H1 (cell line): ENCODE results near the gene HINT1. TPM values are rescaled to one million over a fixed set of nuclear protein-coding genes. Genes with fewer than 3 reads are reported as not detected.

Experiments
- CTCF ChIA-PET: fragments of 300-600 bp; sonication (Branson Sonifier 250); formaldehyde crosslinking; loops from one replicate; lab custom pipeline; 2021; ENCODE audit not compliant: partially characterized antibody; lab: Charles Lee
- POLR2A ChIA-PET: fragments of 300-600 bp; sonication (Branson Sonifier 250); formaldehyde crosslinking; loops from one replicate; lab custom pipeline; 2021; ENCODE audit warnings: inconsistent platforms; ENCODE audit not compliant: partially characterized antibody; lab: Charles Lee
- DNase-seq, 2 experiments: peaks; one replicate each; pipeline versions ENCODE4 v3.0.0 to v3.0.0-alpha.2; 2010 to 2022; ENCODE audit warnings: low spot score in 2 of 2, low read depth in 1 of 2, mixed read lengths in 1 of 2
- FAIRE-seq: peaks from 2 replicates; lab custom pipeline; 2011; peaks lifted over from hg19 to GRCh38; lab: Jason Lieb, UNC
- H2AFZ ChIP-seq: 2 replicates; pipeline ENCODE4 v1.8.1; 2012; ENCODE audit warnings: low read length, inconsistent platforms
- H2AK5ac ChIP-seq: 2 replicates; pipeline ENCODE4 v1.6.1; 2013; ENCODE audit warnings: low read depth, low read length
- H2BK120ac ChIP-seq: replicated peaks from 2 replicates; pipeline ENCODE3; 2013; ENCODE audit warnings: low read depth, low read length, inconsistent platforms
- H2BK12ac ChIP-seq: 2 replicates; pipeline ENCODE4 v1.6.1; 2013; ENCODE audit warnings: low read depth, low read length
- H2BK15ac ChIP-seq: 2 replicates; pipeline ENCODE4 v1.6.1; 2013; ENCODE audit warnings: low read length
- H2BK20ac ChIP-seq: 2 replicates; pipeline ENCODE4 v1.6.1; 2013; ENCODE audit warnings: low read length
- H2BK5ac ChIP-seq: 2 replicates; pipeline ENCODE4 v1.6.1; 2013; ENCODE audit warnings: low read depth, low read length
- H3K14ac ChIP-seq: 2 replicates; pipeline ENCODE4 v1.6.1; 2013; ENCODE audit warnings: inconsistent platforms; ENCODE audit not compliant: insufficient read length
- H3K18ac ChIP-seq: 2 replicates; pipeline ENCODE4 v1.6.1; 2013; ENCODE audit warnings: low read length; ENCODE audit errors: extremely low read depth
- H3K23ac ChIP-seq: 2 replicates; pipeline ENCODE4 v1.6.1; 2013; ENCODE audit warnings: inconsistent platforms; ENCODE audit not compliant: insufficient read length
- H3K23me2 ChIP-seq: 2 replicates; pipeline ENCODE4 v1.6.1; 2013; ENCODE audit warnings: low read depth, low read length
- H3K27ac ChIP-seq: 2 replicates; pipeline ENCODE4 v1.6.1; 2011; ENCODE audit warnings: low read depth, low read length, inconsistent platforms
- H3K27me3 ChIP-seq, 4 experiments: replicated peaks in 1 of 4; 1 replicate in 1 of 4; 2 replicates in 3 of 4; pipeline versions ENCODE4 v1.6.1 to v1.8.1; 2011 to 2013; ENCODE audit warnings: low read length in 3 of 4, mild to moderate bottlenecking in 3 of 4, inconsistent platforms in 2 of 4, mixed read lengths in 2 of 4, moderate library complexity in 1 of 4; ENCODE audit not compliant: control insufficient read depth in 3 of 4, insufficient read depth in 3 of 4; ENCODE audit errors: extremely low read depth in 1 of 4
- H3K36me3 ChIP-seq, 4 experiments: 2 replicates each; pipeline versions ENCODE4 v1.6.1 to v1.8.1; 2011 to 2013; ENCODE audit warnings: mild to moderate bottlenecking in 4 of 4, low read length in 3 of 4, moderate library complexity in 2 of 4, control low read depth in 1 of 4, inconsistent platforms in 1 of 4; ENCODE audit not compliant: insufficient read depth in 4 of 4, control insufficient read depth in 2 of 4
- H3K4ac ChIP-seq: replicated peaks from 2 replicates; pipeline ENCODE3; 2013; ENCODE audit warnings: low read length, low read depth, mixed read lengths, inconsistent platforms; ENCODE audit not compliant: insufficient read length
- H3K4me1 ChIP-seq, 4 experiments: replicated peaks in 1 of 4; 1 replicate in 1 of 4; 2 replicates in 3 of 4; pipeline versions ENCODE4 v1.6.1 to v1.8.1; 2011 to 2013; ENCODE audit warnings: low read length in 3 of 4, inconsistent platforms in 2 of 4, mixed read lengths in 1 of 4; ENCODE audit not compliant: insufficient read depth in 4 of 4, control insufficient read depth in 3 of 4
- H3K4me2 ChIP-seq, 2 experiments: 2 replicates each; pipeline versions ENCODE4 v1.6.1 to v1.8.1; 2011 to 2013; ENCODE audit warnings: low read depth in 2 of 2, low read length in 2 of 2, control low read depth in 1 of 2, inconsistent platforms in 1 of 2, mild to moderate bottlenecking in 1 of 2; ENCODE audit not compliant: insufficient read depth in 1 of 2
- H3K4me3 ChIP-seq, 4 experiments: fragments of 200-600, 300-600 bp in 1 of 4; sonication (generic), shearing (Covaris generic), sonication (Bioruptor Twin) in 1 of 4; 2 replicates each; pipeline versions ENCODE4 v1.5.1 to v1.8.1; 2011 to 2016; ENCODE audit warnings: low read length in 4 of 4, low read depth in 3 of 4, control low read depth in 2 of 4, inconsistent platforms in 2 of 4, mild to moderate bottlenecking in 2 of 4, mixed read lengths in 1 of 4, moderate library complexity in 1 of 4; ENCODE audit not compliant: insufficient read depth in 2 of 4; ENCODE audit errors: extremely low read depth in 1 of 4
- H3K56ac ChIP-seq: replicated peaks from 2 replicates; pipeline ENCODE3; 2013; ENCODE audit warnings: low read depth, mild to moderate bottlenecking, mixed read lengths, low read length, inconsistent platforms; ENCODE audit not compliant: insufficient read length
- H3K79me1 ChIP-seq: 2 replicates; pipeline ENCODE4 v1.6.1; 2013; ENCODE audit warnings: low read depth, low read length, control low read depth
- H3K79me2 ChIP-seq, 2 experiments: 2 replicates each; pipeline versions ENCODE4 v1.6.1 to v1.8.1; 2012 to 2013; ENCODE audit warnings: low read length in 2 of 2, mild to moderate bottlenecking in 2 of 2, inconsistent platforms in 1 of 2; ENCODE audit not compliant: insufficient read depth in 2 of 2, control insufficient read depth in 1 of 2
- H3K9ac ChIP-seq, 4 experiments: replicated peaks in 1 of 4; 1 replicate in 1 of 4; 2 replicates in 3 of 4; pipeline versions ENCODE4 v1.6.1 to v1.8.1; 2011 to 2013; ENCODE audit warnings: low read depth in 3 of 4, low read length in 3 of 4, control low read depth in 2 of 4, mild to moderate bottlenecking in 2 of 4, moderate library complexity in 2 of 4, inconsistent platforms in 1 of 4; ENCODE audit errors: extremely low read depth in 1 of 4
- H3K9me3 ChIP-seq, 2 experiments: 2 replicates each; pipeline versions ENCODE4 v1.6.1 to v1.8.1; 2012 to 2013; ENCODE audit warnings: mild to moderate bottlenecking in 2 of 2, moderate library complexity in 2 of 2, control low read depth in 1 of 2, inconsistent platforms in 1 of 2, low read depth in 1 of 2, low read length in 1 of 2, mixed read lengths in 1 of 2; ENCODE audit not compliant: insufficient read depth in 2 of 2
- H4K20me1 ChIP-seq, 2 experiments: replicated peaks in 1 of 2; 2 replicates each; pipeline versions ENCODE3 to v1.8.1; 2011 to 2013; ENCODE audit warnings: inconsistent platforms in 2 of 2, low read length in 2 of 2, mild to moderate bottlenecking in 1 of 2; ENCODE audit not compliant: insufficient read depth in 2 of 2, control insufficient read depth in 1 of 2
- H4K5ac ChIP-seq: 2 replicates; pipeline ENCODE4 v1.6.1; 2013; ENCODE audit warnings: low read length, low read depth, mixed read lengths, inconsistent platforms; ENCODE audit not compliant: insufficient read length
- H4K8ac ChIP-seq: 2 replicates; pipeline ENCODE4 v1.8.0; 2013; ENCODE audit warnings: mild to moderate bottlenecking, moderate library complexity, low read length, inconsistent platforms; ENCODE audit not compliant: insufficient read depth; ENCODE audit errors: extremely low read depth
- H4K91ac ChIP-seq: replicated peaks from 2 replicates; pipeline ENCODE3; 2013; ENCODE audit warnings: low read length, mixed read lengths, inconsistent platforms; ENCODE audit not compliant: insufficient read length
- MAFK ChIP-seq: IDR thresholded peaks from 2 replicates; pipeline ENCODE4 v1.6.1; 2012; ENCODE audit warnings: low read depth, mild to moderate bottlenecking, improper control_type of control experiment, low read length
- RAD21 ChIP-seq, 2 experiments: IDR thresholded peaks in 1 of 2; conservative IDR thresholded peaks in 1 of 2; 2 replicates each; pipeline ENCODE4 v1.6.1; 2011; ENCODE audit warnings: low read depth in 2 of 2, low read length in 2 of 2, improper control_type of control experiment in 1 of 2, inconsistent platforms in 1 of 2, mild to moderate bottlenecking in 1 of 2, moderate library complexity in 1 of 2
- WGBS, 2 experiments: shearing (Covaris generic) in 1 of 2; methylation state at CpG; one replicate each; pipeline versions ENCODE4 v1.1.6 to v1.1.7; 2013 to 2015; ENCODE audit warnings: low lambda C conversion rate in 2 of 2, mixed read lengths in 2 of 2, inconsistent platforms in 1 of 2, low coverage in 1 of 2, missing lambda C conversion rate in 1 of 2; ENCODE audit not compliant: insufficient replicate concordance in 2 of 2, insufficient coverage in 1 of 2, insufficient read length in 1 of 2; ENCODE audit errors: extremely low coverage in 1 of 2, missing lambda C conversion rate in 1 of 2; 5-methylcytosine and 5-hydroxymethylcytosine counted together
- polyA plus RNA-seq, 7 experiments: library from polyadenylated mRNA; depleted of rRNA in 3 of 7; stranded (reverse) in 5 of 7; unstranded in 2 of 7; fragments of >200 nt in 5 of 7; fragments of 200-250 nt in 2 of 7; gene quantifications; 1 replicate in 5 of 7; 2 replicates in 1 of 7; 4 replicates in 1 of 7; pipeline versions ENCODE4 v1.2.1 to v1.2.3, GENCODE V29; 2011 to 2013; ENCODE audit warnings: missing spikeins in 2 of 7, mixed read lengths in 2 of 7
- total RNA-seq: library from RNA; stranded (reverse); fragmentation: NEBNext Ultra II Directional; extraction: Animal tissue kit (Norgen Biotek cat#: 25700); gene quantifications from 2 replicates; pipeline ENCODE4 v1.2.1, GENCODE V29; 2021

HINT1 gene
- total and polyA plus RNA-seq, 2 of the 8 experiments (the other 6 are each of a cell fraction or from before 2014, with no cell fraction given), result 230 to 479 TPM

GRCh38 chr5:131163276-131164119 is 1.6 kb downstream of the HINT1 start:
- H3K4me2 ChIP-seq, result peak overlapping the region; percentile 72 to 76
- H4K20me1 ChIP-seq, result peaks cover 2 to 5% of the 10 kb centered on the region in 2 experiments
- peaks cover 0 to 30% of the 10 kb centered on the region in 2 experiments; a peak in 2 of 4 replicates for H3K79me2 ChIP-seq
- TF ChIP-seq RAD21 (IDR thresholded peaks at IDR 0.05 in 1 of 2, conservative IDR thresholded peaks at IDR 0.05 in 1 of 2; ENCODE audit: low read depth in 2 of 2, low read length in 2 of 2), result no peak
- peak; percentile 60; the same call in 1 of the 2 replicates for TF ChIP-seq MAFK
- TF ChIP-seq, all 59 proteins: peak for 1
- H3K79me1 ChIP-seq, result no peaks in the 10 kb centered on the region; the same call in 1 of the 2 replicates
- H3K27ac ChIP-seq, result no peak overlapping the region
- peak overlapping the region; percentile 21 for H3K4ac ChIP-seq
- FAIRE-seq (no peak), DNase-seq (no peak)
- no peaks in the 10 kb centered on the region for H3K27me3 ChIP-seq
- H3K4me3 ChIP-seq, result peak overlapping the region; percentile 87 to 99 (median 91)
- no peak overlapping the region for H3K18ac ChIP-seq
- no peak overlapping the region for H4K91ac ChIP-seq
- ChIA-PET POLR2A (interaction anchor here (0.8 to 1.1 kb wide), 3 partner anchors 11 to 239 kb away, joined by 3 to 4 read pairs (median 3); no protein-coding TSS in a partner anchor), CTCF (interaction anchor here (0.6 to 1.7 kb wide), 4 partner anchors 16 to 219 kb away, joined by 3 to 4 read pairs (median 4); no protein-coding TSS in a partner anchor)
- WGBS, 2 experiments, result 26% methylated on average over 9 of the region's 9 CpGs; no CpG with 5 or more reads in 1 of the 2 experiments
- H3K14ac ChIP-seq, result no peak overlapping the region
- no peak overlapping the region for H2BK5ac ChIP-seq
- peaks cover 2% of the 10 kb centered on the region; the same call in 1 of the 2 replicates for H3K23me2 ChIP-seq
- peaks cover 0 to 1% (median 0%) of the 10 kb centered on the region in 4 experiments; a peak in 1 of 7 replicates for H3K4me1 ChIP-seq
- H3K23ac ChIP-seq, result no peak overlapping the region
- no peak overlapping the region for H2BK15ac ChIP-seq
- peak overlapping the region; percentile 81 for H4K5ac ChIP-seq
- H2BK20ac ChIP-seq, result no peak overlapping the region
- no peaks in the 10 kb centered on the region for H3K9me3 ChIP-seq
- no peak overlapping the region for H3K56ac ChIP-seq
- no peak overlapping the region for H2AFZ ChIP-seq
- no peak overlapping the region for H4K8ac ChIP-seq
- H2AK5ac ChIP-seq, result no peak overlapping the region
- H3K36me3 ChIP-seq, result peaks cover 2 to 42% (median 30%) of the 10 kb centered on the region in 4 experiments
- no peak overlapping the region for H2BK12ac ChIP-seq
- peak overlapping the region in 2 of 4 experiments; percentile 24 to 86; a peak in 2 of 7 replicates for H3K9ac ChIP-seq
- H2BK120ac ChIP-seq, result no peak overlapping the region
